ENCODE measurements around the gene BARHL1.

BARHL1 gene

GRCh38 chr9:132626285-132626684 is 43.9 kb downstream of the BARHL1 start:
- DNase-seq, result no peak

DNA sequence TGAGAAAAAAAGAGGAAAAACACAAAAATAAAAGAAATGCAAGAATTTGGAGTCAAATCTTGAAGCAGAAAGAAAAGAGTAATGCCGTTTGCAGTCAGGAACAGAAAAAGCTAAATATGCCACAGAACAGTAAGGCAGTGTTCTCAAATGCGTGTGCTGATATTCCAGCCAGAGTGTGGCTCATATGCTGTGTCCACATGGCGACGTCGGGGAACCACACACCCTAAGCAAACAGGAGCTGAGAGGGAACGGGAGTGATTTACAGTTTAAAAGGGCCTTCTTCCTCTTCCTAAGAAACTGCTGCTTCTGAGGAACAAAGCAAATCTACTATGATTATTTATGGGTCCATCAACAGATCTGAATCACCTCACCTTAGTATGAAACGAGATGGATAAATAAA is 44.7 kb downstream of the BARHL1 start:
- no peak for DNase-seq

DNA sequence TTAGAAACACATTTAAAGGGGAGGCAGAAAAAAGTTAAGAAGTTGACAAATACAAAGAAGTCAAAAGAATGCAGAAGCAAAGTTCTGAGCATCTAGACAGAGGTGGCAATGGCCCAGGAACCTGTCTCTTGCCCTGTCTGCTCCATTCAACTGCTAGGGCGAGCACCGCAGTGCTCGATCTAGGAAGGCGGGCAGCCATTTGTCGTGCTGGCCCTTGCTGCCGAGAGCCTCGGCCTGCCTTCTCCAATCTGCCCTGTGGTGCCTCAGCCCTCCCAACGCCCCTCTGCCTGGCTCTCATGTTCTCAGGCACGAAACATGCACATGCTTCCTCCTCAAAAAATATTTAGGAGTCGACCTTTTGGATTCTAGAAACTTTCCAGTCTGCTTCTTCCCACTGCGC is 45.2 kb downstream of the BARHL1 start:
- no peak for DNase-seq

- DNase-seq, result no peak
Measured at GRCh38 chr9:132628746-132629145, 46.3 kb downstream of the BARHL1 start.

GRCh38 chr9:132630116-132630515 is 47.7 kb downstream of the BARHL1 start:
- DNase-seq, result no peak

GRCh38 chr9:132630811-132631210 is 48.4 kb downstream of the BARHL1 start:
- DNase-seq, result no peak

GRCh38 chr9:132631280-132631679 is 48.9 kb downstream of the BARHL1 start:
- no peak for DNase-seq

- no peak for DNase-seq
Measured at GRCh38 chr9:132631685-132632084, 49.3 kb downstream of the BARHL1 start.

GRCh38 chr9:132632413-132633129 is 50.2 kb downstream of the BARHL1 start:
- no peak for DNase-seq

GRCh38 chr9:132634327-132634726 is 51.9 kb downstream of the BARHL1 start:
- DNase-seq, result no peak

DNA sequence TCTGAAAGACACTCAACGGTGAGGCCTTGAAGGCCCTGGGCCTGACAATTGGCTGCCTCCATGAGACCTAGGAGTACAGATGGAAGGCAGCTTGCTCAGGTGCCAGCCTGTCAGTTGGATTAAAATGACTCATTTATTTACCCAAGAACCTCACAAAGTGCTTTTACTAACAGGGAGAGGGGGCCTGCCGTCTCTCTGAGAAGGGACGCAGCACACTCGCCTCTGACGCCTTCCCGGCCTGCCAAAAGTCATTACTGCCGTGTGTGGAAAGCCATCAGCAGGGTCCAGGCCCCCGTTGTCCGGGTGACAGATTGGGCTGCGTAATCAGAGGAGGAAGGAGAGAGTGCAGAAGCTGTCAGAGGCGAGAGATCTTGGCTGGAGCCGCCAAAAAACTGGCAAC is 54.9 kb downstream of the BARHL1 start:
- no peak for DNase-seq

DNA sequence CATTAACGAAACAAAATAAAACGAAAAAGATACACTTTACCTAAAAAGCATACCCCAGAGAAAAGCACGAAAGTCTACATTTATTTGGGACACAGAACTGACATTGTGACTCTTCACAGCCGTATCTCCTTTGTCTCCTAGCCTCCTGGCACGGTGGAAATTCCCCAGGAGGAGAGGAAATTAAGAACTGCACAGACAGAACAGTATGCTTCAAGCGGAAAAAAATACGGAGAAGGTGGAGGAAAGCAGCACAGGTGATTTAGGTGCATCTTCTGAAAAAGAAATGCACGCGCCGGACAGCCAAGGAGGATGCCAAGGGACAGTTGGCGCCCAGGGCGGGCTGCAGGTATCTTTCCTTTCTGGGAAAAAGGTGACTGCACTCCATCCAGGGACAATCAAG is 55.4 kb downstream of the BARHL1 start:
- DNase-seq, result no peak

- DNase-seq, result no peak
Measured at GRCh38 chr9:132638240-132638639, 55.8 kb downstream of the BARHL1 start.

GRCh38 chr9:132639322-132639721 is 56.9 kb downstream of the BARHL1 start:
- no peak for DNase-seq
